ENCODE data around the gene PPP4C.
"Not testable (repeated sequence)": the region's sequence is repeated elsewhere in the genome, so short reads cannot be mapped to it uniquely, and the experiment has no call there.

DNA sequence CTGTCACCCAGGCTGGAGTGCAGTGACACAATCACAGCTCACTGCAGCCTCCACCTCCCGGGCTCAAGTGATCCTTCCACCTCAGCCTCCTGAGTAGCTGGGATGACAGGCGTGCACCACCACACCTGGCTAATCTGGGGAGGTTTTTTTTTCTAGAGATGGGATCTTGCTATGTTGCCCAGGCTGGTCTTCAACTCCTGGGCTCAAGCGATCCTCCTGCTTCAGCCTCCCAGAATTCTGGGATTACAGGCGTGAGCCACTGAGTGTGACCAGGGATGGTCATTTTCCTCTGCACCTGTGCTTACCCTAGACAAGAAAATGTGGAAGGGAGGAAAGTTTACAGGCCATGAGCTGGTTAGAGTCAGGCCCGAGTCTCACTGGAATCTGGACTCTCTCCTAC lies 35.1 kb upstream of the PPP4C start:
- TF ChIP-seq, protein P1, sequence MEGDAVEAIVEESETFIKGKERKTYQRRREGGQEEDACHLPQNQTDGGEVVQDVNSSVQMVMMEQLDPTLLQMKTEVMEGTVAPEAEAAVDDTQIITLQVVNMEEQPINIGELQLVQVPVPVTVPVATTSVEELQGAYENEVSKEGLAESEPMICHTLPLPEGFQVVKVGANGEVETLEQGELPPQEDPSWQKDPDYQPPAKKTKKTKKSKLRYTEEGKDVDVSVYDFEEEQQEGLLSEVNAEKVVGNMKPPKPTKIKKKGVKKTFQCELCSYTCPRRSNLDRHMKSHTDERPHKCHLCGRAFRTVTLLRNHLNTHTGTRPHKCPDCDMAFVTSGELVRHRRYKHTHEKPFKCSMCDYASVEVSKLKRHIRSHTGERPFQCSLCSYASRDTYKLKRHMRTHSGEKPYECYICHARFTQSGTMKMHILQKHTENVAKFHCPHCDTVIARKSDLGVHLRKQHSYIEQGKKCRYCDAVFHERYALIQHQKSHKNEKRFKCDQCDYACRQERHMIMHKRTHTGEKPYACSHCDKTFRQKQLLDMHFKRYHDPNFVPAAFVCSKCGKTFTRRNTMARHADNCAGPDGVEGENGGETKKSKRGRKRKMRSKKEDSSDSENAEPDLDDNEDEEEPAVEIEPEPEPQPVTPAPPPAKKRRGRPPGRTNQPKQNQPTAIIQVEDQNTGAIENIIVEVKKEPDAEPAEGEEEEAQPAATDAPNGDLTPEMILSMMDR (IDR thresholded peaks at IDR 0.05; ENCODE audit: low read depth, low read length, poor library complexity, severe bottlenecking), result not testable (repeated sequence)
- not testable (repeated sequence) for TF ChIP-seq EZH2phosphoT487 (IDR thresholded peaks at IDR 0.05; ENCODE audit: borderline replicate concordance, low read length)

Data from DOHH2 (cell line).